ENCODE measurements around the gene FHAD1. TPM values are rescaled to one million over a fixed set of nuclear protein-coding genes. Genes with fewer than 3 reads are reported as not detected.

The FHAD1 gene
- total RNA-seq, 3 donors from 2014 or later (not counting 1 experiment from before 2014, with no cell fraction given): 0.72 to 1.9 (median 1.7) TPM

GRCh38 chr1:15261155-15262002 lies 14.4 kb downstream of the FHAD1 start:
- Mint-ChIP-seq H3K9me3 (no peaks in the 10 kb centered on the region), H3K27me3 (ENCODE audit: low read depth in 2 of 2) (peaks cover 13 to 33% of the 10 kb centered on the region in 2 donors), H3K4me1 (peaks cover 10 to 18% of the 10 kb centered on the region in 2 donors), H3K27ac (peak overlapping the region in 1 of 2 donors; percentile 83), H3K4me3 (peak overlapping the region; percentile 71), H3K36me3 (no peaks in the 10 kb centered on the region)
- Histone ChIP-seq H3K36me3 (ENCODE audit: control insufficient read depth, insufficient read depth, low read length) (no peaks in the 10 kb centered on the region), H3K9me3 (ENCODE audit: control insufficient read depth, insufficient read depth, low read length) (no peaks in the 10 kb centered on the region), H3K27me3 (ENCODE audit: control insufficient read depth, insufficient read depth, low read length) (no peaks in the 10 kb centered on the region), H3K4me3 (ENCODE audit: low read length) (no peak overlapping the region), H3K27ac (ENCODE audit: low read length) (no peak overlapping the region), H3K4me1 (ENCODE audit: control insufficient read depth, insufficient read depth, low read length) (peaks cover 12% of the 10 kb centered on the region)
- DNase-seq: peak; percentile 22 to 25
- intact Hi-C loops (cut with micrococcal nuclease): no loop called here
- ATAC-seq: peak; percentile 52 to 88 (median 69)
- TF ChIP-seq CTCF (IDR thresholded peaks at IDR 0.05): no peak
- 9% methylated on average over 19 of the region's 20 CpGs for WGBS (ENCODE audit: insufficient coverage)

- Histone ChIP-seq H3K27me3 (ENCODE audit: control insufficient read depth, insufficient read depth, low read length) (no peaks in the 10 kb centered on the region), H3K27ac (ENCODE audit: low read length) (no peak overlapping the region), H3K36me3 (ENCODE audit: control insufficient read depth, insufficient read depth, low read length) (no peaks in the 10 kb centered on the region), H3K4me1 (ENCODE audit: control insufficient read depth, insufficient read depth, low read length) (peaks cover 12% of the 10 kb centered on the region), H3K9me3 (ENCODE audit: control insufficient read depth, insufficient read depth, low read length) (no peaks in the 10 kb centered on the region), H3K4me3 (ENCODE audit: low read length) (no peak overlapping the region)
- H3K27me3 Mint-ChIP-seq (ENCODE audit: low read depth in 2 of 2): peaks cover 13 to 33% of the 10 kb centered on the region in 2 donors
- no peaks in the 10 kb centered on the region for H3K9me3 Mint-ChIP-seq
- no peak for TF ChIP-seq CTCF (IDR thresholded peaks at IDR 0.05)
- WGBS (ENCODE audit: insufficient coverage): 64% methylated on average over 2 of the region's 2 CpGs
- H3K36me3 Mint-ChIP-seq: no peaks in the 10 kb centered on the region
- intact Hi-C loops (cut with micrococcal nuclease): no loop called here
- DNase-seq: no peak
- ATAC-seq: no peak
- H3K4me3 Mint-ChIP-seq: no peak overlapping the region
- H3K4me1 Mint-ChIP-seq: peaks cover 10 to 18% of the 10 kb centered on the region in 2 donors
- peak overlapping the region in 1 of 2 donors; percentile 83 for H3K27ac Mint-ChIP-seq
Observed at GRCh38 chr1:15262003-15262377, 15.0 kb downstream of the FHAD1 start.

- DNase-seq (no peak), ATAC-seq (no peak)
- no peaks in the 10 kb centered on the region for H3K36me3 Mint-ChIP-seq
- H3K27me3 ChIP-seq (ENCODE audit: control insufficient read depth, insufficient read depth, low read length): no peaks in the 10 kb centered on the region
- TF ChIP-seq CTCF (IDR thresholded peaks at IDR 0.05): no peak
- H3K9me3 ChIP-seq (ENCODE audit: control insufficient read depth, insufficient read depth, low read length): no peaks in the 10 kb centered on the region
- intact Hi-C loops (cut with micrococcal nuclease): no loop called here
- no peaks in the 10 kb centered on the region for H3K36me3 ChIP-seq (ENCODE audit: control insufficient read depth, insufficient read depth, low read length)
- H3K4me1 Mint-ChIP-seq: peaks cover 10 to 18% of the 10 kb centered on the region in 2 donors
- H3K27ac Mint-ChIP-seq: no peak overlapping the region
- H3K4me1 ChIP-seq (ENCODE audit: control insufficient read depth, insufficient read depth, low read length): peaks cover 12% of the 10 kb centered on the region
- no peak overlapping the region for H3K4me3 ChIP-seq (ENCODE audit: low read length)
- H3K9me3 Mint-ChIP-seq: no peaks in the 10 kb centered on the region
- WGBS (ENCODE audit: insufficient coverage): 100% methylated on average over 5 of the region's 5 CpGs
- H3K4me3 Mint-ChIP-seq: no peak overlapping the region
- H3K27ac ChIP-seq (ENCODE audit: low read length): no peak overlapping the region
- H3K27me3 Mint-ChIP-seq (ENCODE audit: low read depth in 2 of 2): peaks cover 9 to 33% of the 10 kb centered on the region in 2 donors
Observed at GRCh38 chr1:15262706-15263105, 15.7 kb downstream of the FHAD1 start.
